ENCODE measurements around the gene RNF44.

DNA sequence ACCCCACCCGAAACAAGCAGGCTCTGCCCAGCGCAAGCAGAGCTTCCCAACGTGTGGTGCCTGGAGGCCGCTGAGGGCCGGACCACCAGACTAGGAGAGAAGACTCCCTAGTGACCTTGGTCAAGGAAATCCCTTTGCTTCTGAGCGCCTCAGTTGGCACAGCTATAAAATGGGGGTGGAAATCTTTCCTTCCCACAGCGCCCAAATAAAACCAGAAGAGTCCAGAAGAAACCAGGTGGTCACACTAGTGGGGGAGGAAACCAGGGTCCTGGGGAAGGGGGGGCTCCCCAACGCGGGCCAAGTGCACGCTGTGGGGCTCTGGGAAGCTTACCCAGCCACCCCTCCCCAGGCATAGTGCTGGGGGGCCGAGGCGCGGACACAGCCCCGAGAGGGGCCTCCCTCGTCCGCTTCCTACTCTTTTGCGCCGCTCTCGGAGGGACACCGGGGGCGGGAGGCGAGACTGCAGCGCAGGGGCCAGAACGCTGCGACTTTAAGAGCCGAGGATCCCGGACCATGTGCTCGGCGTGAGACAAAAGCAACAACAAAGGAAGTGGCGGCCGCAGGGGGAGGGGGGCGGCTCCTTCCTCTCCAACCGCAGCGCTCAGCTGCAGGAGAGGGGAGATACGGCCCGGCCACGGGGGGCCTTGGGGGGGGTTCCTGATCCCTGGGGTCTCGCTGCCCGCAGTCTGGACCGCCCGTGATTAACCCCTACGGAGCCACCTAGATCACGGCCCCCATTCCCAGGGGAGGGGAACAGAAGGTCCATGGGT is 885 bp downstream of the RNF44 start:
- TF ChIP-seq, protein P1, sequence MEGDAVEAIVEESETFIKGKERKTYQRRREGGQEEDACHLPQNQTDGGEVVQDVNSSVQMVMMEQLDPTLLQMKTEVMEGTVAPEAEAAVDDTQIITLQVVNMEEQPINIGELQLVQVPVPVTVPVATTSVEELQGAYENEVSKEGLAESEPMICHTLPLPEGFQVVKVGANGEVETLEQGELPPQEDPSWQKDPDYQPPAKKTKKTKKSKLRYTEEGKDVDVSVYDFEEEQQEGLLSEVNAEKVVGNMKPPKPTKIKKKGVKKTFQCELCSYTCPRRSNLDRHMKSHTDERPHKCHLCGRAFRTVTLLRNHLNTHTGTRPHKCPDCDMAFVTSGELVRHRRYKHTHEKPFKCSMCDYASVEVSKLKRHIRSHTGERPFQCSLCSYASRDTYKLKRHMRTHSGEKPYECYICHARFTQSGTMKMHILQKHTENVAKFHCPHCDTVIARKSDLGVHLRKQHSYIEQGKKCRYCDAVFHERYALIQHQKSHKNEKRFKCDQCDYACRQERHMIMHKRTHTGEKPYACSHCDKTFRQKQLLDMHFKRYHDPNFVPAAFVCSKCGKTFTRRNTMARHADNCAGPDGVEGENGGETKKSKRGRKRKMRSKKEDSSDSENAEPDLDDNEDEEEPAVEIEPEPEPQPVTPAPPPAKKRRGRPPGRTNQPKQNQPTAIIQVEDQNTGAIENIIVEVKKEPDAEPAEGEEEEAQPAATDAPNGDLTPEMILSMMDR (conservative IDR thresholded peaks at IDR 0.05; ENCODE audit: low read depth, low read length) = no peak
- no peak for TF ChIP-seq EZH2 (IDR thresholded peaks at IDR 0.05; ENCODE audit: low read length, unreplicated experiment)

All from PC-3 (cell line).